ENCODE results near the gene IDH2.
"Not testable (repeated sequence)": the region's sequence is repeated elsewhere in the genome, so short reads cannot be mapped to it uniquely, and the experiment has no call there.

Gene IDH2

GRCh38 chr15:90101969-90102890, at the start of gene IDH2:
IDH2 (minus strand) TSS chr15:90102468; CDS start chr15:90102390, 78 bp downstream.
- peak; percentile 88 for DNase-seq (ENCODE audit: low spot score)

- DNase-seq (ENCODE audit: low spot score), result not testable (repeated sequence)
Measured at GRCh38 chr15:90150551-90150950, 48.3 kb upstream of the IDH2 start.

- DNase-seq (ENCODE audit: low spot score), result no peak
Measured at GRCh38 chr15:90149609-90150340, 47.5 kb upstream of the IDH2 start.

GRCh38 chr15:90146198-90146761, 44.0 kb upstream of the IDH2 start:
- DNase-seq (ENCODE audit: low spot score), result not testable (repeated sequence)

GRCh38 chr15:90145761-90146160, 43.5 kb upstream of the IDH2 start:
- DNase-seq (ENCODE audit: low spot score), result no peak

- DNase-seq (ENCODE audit: low spot score), result no peak
Measured at GRCh38 chr15:90145259-90145658, 43.0 kb upstream of the IDH2 start.

GRCh38 chr15:90143166-90143655, 40.9 kb upstream of the IDH2 start:
- peak; percentile 35 for DNase-seq (ENCODE audit: low spot score)

- no peak for DNase-seq (ENCODE audit: low spot score)
Measured at GRCh38 chr15:90142216-90143165, 40.2 kb upstream of the IDH2 start.

GRCh38 chr15:90141646-90142045, 39.4 kb upstream of the IDH2 start:
- DNase-seq (ENCODE audit: low spot score), result no peak

GRCh38 chr15:90139549-90139948, 37.3 kb upstream of the IDH2 start:
- not testable (repeated sequence) for DNase-seq (ENCODE audit: low spot score)

- peak; percentile 12 for DNase-seq (ENCODE audit: low spot score)
Measured at GRCh38 chr15:90138071-90138833, 36.0 kb upstream of the IDH2 start.

- no peak for DNase-seq (ENCODE audit: low spot score)
Measured at GRCh38 chr15:90132437-90132836, 30.2 kb upstream of the IDH2 start.

GRCh38 chr15:90131848-90132247, 29.6 kb upstream of the IDH2 start:
- no peak for DNase-seq (ENCODE audit: low spot score)

GRCh38 chr15:90130291-90130690, 28.0 kb upstream of the IDH2 start:
- DNase-seq (ENCODE audit: low spot score), result no peak

GRCh38 chr15:90126596-90127435, 24.5 kb upstream of the IDH2 start:
- no peak for DNase-seq (ENCODE audit: low spot score)

GRCh38 chr15:90126022-90126421, 23.8 kb upstream of the IDH2 start:
- DNase-seq (ENCODE audit: low spot score), result no peak

- no peak for DNase-seq (ENCODE audit: low spot score)
Measured at GRCh38 chr15:90124507-90124906, 22.2 kb upstream of the IDH2 start.

GRCh38 chr15:90121086-90121485, 18.8 kb upstream of the IDH2 start:
- DNase-seq (ENCODE audit: low spot score), result no peak

- no peak for DNase-seq (ENCODE audit: low spot score)
Measured at GRCh38 chr15:90119367-90119766, 17.1 kb upstream of the IDH2 start.

- DNase-seq (ENCODE audit: low spot score), result no peak
Measured at GRCh38 chr15:90115783-90116182, 13.5 kb upstream of the IDH2 start.
